ENCODE data around the gene SPEG.
A peak's percentile ranks its signal among the peaks of the same experiment; 100 is the strongest.

Gene SPEG

GRCh38 chr2:219428469-219428868 is 6.2 kb upstream of the SPEG start:
- TF ChIP-seq, protein P1, sequence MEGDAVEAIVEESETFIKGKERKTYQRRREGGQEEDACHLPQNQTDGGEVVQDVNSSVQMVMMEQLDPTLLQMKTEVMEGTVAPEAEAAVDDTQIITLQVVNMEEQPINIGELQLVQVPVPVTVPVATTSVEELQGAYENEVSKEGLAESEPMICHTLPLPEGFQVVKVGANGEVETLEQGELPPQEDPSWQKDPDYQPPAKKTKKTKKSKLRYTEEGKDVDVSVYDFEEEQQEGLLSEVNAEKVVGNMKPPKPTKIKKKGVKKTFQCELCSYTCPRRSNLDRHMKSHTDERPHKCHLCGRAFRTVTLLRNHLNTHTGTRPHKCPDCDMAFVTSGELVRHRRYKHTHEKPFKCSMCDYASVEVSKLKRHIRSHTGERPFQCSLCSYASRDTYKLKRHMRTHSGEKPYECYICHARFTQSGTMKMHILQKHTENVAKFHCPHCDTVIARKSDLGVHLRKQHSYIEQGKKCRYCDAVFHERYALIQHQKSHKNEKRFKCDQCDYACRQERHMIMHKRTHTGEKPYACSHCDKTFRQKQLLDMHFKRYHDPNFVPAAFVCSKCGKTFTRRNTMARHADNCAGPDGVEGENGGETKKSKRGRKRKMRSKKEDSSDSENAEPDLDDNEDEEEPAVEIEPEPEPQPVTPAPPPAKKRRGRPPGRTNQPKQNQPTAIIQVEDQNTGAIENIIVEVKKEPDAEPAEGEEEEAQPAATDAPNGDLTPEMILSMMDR (IDR thresholded peaks at IDR 0.05) = no peak
- peaks cover 21% of the 10 kb centered on the region for H3K27me3 Mint-ChIP-seq (ENCODE audit: low read depth, poor library complexity)
- no peak overlapping the region for H3K27ac Mint-ChIP-seq

DNA sequence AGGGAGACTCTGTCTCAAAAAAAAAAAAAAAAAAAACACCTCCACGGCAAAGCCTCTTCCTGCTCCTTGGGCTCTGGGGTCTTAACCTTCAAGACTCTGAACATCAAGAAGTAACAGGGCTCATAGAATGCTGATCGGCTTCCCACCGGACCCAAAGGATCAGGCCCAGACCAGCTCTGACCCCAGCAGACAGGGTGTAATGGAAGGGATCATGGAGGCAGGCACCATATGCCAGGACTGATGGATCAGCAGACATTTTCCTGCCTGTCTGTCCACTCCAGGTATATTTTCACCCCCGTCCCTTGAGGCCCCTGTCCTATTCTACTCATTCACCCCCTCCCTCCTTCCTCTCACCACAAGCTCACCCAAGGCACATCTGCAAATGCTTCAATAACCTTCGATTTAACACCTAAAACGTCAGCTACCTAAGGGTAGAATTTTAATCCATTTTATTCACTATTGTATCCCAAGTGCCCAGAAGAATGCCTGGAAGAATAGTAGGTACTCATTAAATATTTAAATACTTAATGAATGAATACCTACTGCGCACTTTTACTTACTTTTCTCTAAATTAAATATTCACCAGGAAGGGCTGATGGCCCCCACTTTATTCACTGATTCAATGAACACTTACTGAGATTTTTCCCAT is 4.6 kb upstream of the SPEG start:
- H3K27ac Mint-ChIP-seq = no peak overlapping the region
- H3K36me3 Mint-ChIP-seq (ENCODE audit: low read depth) = no peaks in the 10 kb centered on the region
- H3K4me1 Mint-ChIP-seq = peaks cover 24% of the 10 kb centered on the region
- TF ChIP-seq, protein P1 (IDR thresholded peaks at IDR 0.05) = no peak
- no peak overlapping the region for H3K4me3 Mint-ChIP-seq
- DNase-seq = no peak
- H3K9me3 Mint-ChIP-seq = no peaks in the 10 kb centered on the region
- H3K27me3 Mint-ChIP-seq (ENCODE audit: low read depth, poor library complexity) = peaks cover 24% of the 10 kb centered on the region

More at GRCh38 chr2:219428469-219428868, 6.2 kb upstream of the SPEG start:
- peaks cover 29% of the 10 kb centered on the region for H3K4me1 Mint-ChIP-seq
- H3K9me3 Mint-ChIP-seq = no peaks in the 10 kb centered on the region
- DNase-seq = no peak
- H3K36me3 Mint-ChIP-seq (ENCODE audit: low read depth) = no peaks in the 10 kb centered on the region
- H3K4me3 Mint-ChIP-seq = no peak overlapping the region

GRCh38 chr2:219430633-219431615 is 3.7 kb upstream of the SPEG start:
- Mint-ChIP-seq H3K27me3 (ENCODE audit: low read depth, poor library complexity) (peaks cover 27% of the 10 kb centered on the region), H3K4me3 (no peak overlapping the region), H3K4me1 (peaks cover 26% of the 10 kb centered on the region), H3K27ac (no peak overlapping the region), H3K36me3 (ENCODE audit: low read depth) (no peaks in the 10 kb centered on the region), H3K9me3 (no peaks in the 10 kb centered on the region)
- TF ChIP-seq, protein P1 (IDR thresholded peaks at IDR 0.05) = no peak
- no peak for DNase-seq

GRCh38 chr2:219433666-219434467 is 776 bp upstream of the SPEG start:
- peak overlapping the region; percentile 29 for H3K4me3 Mint-ChIP-seq
- H3K27ac Mint-ChIP-seq = no peak overlapping the region
- DNase-seq = no peak
- H3K9me3 Mint-ChIP-seq = no peaks in the 10 kb centered on the region
- no peaks in the 10 kb centered on the region for H3K36me3 Mint-ChIP-seq (ENCODE audit: low read depth)
- peaks cover 21% of the 10 kb centered on the region for H3K27me3 Mint-ChIP-seq (ENCODE audit: low read depth, poor library complexity)
- TF ChIP-seq, protein P1 (IDR thresholded peaks at IDR 0.05) = no peak
- peaks cover 19% of the 10 kb centered on the region for H3K4me1 Mint-ChIP-seq

DNA sequence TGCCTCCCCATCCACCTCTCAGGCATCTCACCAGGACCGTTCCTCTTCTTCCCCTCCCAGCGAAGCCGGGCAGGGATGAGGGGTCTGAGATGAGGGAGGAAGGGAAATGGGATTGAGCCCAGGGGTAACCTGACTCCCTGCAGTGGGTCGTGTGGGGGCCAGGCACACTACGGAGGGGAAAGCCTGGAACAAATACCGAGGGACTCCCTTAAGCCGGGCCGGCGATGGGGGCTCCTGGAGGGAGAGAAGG is 250 bp upstream of the SPEG start:
- Mint-ChIP-seq H3K9me3 (no peaks in the 10 kb centered on the region), H3K4me3 (peak overlapping the region; percentile 29), H3K36me3 (ENCODE audit: low read depth) (no peaks in the 10 kb centered on the region), H3K27me3 (ENCODE audit: low read depth, poor library complexity) (peaks cover 17% of the 10 kb centered on the region), H3K4me1 (peaks cover 19% of the 10 kb centered on the region), H3K27ac (no peak overlapping the region)
- no peak for DNase-seq
- TF ChIP-seq, protein P1 (IDR thresholded peaks at IDR 0.05) = no peak
